Stimulated activated CD4-positive, alpha-beta T cell treated with anti-CD3 and anti-CD28 coated beads, Interleukin-12 subunit alpha, Interleukin-12 subunit beta, amount 100 ng/mL, for 4 hours (primary cell): ENCODE data around the gene PCID2.

Experiments
- DNase-seq: peaks from one replicate; pipeline ENCODE4 v3.0.0-alpha.2; 2020

PCID2 gene

GRCh38 chr13:113148407-113148806 lies 60.1 kb downstream of the PCID2 start:
- DNase-seq, result no peak

GRCh38 chr13:113147206-113147605 lies 61.3 kb downstream of the PCID2 start:
- no peak for DNase-seq

DNA sequence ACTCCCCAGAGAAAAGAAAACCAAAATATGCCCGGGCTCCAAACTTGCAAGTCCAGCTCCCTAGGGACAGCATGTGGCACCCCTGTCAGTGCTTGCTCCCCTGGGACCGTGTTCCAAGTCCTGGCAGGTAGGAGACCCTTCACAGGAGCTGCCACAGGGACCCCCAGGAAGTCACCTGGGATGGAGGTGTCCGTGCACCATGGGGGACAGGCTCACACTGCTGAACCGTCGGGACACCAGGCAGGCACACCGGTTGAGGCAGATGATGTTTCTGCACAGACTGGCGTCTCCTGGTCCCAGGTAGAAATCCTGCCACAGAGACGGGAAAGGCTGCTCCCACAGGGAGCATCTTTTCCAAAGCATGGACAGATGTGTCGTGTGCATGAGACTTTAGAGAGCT lies 61.7 kb downstream of the PCID2 start:
- no peak for DNase-seq

DNA sequence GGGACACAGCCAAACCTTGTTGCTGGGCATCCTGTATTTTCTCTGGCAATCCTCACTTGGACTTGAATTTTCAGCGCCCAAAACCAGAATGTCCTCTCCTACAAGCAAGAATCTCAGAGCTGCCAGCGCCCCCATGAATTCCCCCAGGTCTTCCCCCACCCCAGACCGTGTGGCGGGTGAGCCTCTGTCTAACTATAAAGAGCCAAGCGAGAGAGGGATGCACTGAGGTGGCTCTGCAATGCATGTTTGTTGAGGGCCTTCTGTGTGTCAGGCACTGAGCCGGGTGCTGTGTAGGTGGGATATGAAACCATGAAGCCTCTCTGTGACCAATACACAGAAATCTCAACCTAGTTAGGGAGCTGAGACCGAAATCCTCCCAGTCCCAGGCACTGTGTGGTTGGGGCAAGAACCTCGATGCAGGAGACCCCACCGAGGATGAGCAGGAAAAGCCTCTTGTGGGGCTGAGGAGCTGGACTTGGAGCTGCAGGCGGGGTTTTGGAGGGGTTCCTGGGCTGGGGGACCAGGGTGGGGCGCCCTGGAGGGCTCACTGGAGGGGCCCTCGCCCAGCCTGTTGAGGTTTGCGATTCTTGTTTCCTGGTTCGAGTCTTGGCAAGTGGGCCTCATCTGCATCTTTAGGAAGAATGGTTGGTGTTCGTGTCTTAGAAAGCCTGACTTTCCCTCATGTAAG lies 62.4 kb downstream of the PCID2 start:
- DNase-seq, result no peak

- peak; percentile 33 for DNase-seq
Measured at GRCh38 chr13:113145496-113145895, 63.0 kb downstream of the PCID2 start.

DNA sequence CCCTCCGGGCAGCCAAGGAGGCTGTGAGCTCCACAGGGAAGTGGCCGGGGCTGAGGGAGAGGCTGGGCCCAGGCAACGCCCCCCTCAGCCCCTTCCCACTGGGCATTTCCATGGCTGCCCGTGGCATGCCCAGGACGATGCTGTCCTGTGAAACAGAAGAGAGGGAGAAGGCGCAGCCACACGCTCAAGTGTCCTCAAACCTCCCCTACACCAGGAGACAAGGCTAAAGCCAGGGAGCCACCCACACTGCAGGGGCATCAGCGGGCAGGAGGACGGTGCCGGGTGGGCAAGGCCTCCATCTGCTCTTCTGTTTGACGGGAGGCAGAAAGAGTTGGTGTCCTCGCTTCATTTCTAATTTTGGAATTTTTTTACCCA lies 64.2 kb downstream of the PCID2 start:
- no peak for DNase-seq

DNA sequence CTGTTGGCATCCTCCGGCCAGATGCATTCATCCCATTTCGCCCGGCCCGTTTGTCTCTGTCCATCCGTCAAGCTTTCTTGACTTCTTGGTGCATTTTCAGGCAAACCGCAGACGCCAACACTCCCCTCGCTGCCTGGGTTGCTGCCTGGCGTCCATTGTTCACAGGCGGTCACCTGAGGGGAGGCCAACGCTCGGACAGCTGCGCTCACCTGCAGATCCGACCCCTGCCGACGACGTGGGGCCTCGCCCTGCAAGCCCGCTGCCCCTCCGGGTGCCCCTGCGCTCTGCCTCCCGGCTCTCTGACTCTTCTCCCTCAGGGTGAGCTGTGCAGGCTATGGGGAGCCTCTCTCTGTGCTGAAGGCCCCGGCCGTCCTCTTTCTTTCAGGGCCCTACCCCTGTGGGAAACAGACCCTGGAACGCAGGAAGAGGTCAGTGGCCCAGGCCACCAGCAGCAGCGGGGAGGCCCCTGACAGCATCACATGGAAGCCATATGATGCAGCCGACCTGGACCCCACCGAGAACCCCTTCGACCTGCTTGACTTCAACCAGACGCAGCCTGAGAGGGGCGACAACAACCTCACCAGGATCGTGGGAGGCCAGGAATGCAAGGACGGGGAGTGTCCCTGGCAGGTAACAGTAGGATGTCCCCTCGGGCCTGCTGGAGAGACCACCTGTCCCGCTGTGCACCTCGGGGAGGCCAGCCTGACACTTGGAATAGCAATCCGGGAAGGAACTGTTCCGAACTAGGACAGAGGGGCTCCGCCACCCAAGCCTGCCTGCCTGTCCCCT lies 64.8 kb downstream of the PCID2 start:
- no peak for DNase-seq

DNA sequence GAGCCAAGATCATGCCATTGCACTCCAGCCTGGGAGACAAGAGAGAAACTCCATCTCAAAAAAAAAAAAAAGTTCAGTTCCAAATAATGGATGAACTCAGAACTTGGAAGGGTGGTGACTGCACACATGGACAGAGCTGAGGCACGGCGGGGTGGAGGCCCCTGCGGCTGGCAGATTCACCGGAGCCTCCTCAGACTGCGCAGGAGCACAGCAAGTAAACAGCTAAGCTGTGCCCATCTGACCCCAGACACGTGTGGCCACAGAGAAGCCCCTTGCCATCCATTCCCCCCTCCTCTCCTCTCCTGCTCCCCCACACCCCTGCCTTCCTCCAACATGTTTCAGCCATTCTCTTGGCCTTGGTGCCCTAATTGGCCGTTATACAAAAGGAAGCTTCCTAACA lies 65.6 kb downstream of the PCID2 start:
- no peak for DNase-seq

- DNase-seq, result no peak
Measured at GRCh38 chr13:113141601-113141970, 66.9 kb downstream of the PCID2 start.

- no peak for DNase-seq
Measured at GRCh38 chr13:113140677-113141600, 67.5 kb downstream of the PCID2 start.

DNA sequence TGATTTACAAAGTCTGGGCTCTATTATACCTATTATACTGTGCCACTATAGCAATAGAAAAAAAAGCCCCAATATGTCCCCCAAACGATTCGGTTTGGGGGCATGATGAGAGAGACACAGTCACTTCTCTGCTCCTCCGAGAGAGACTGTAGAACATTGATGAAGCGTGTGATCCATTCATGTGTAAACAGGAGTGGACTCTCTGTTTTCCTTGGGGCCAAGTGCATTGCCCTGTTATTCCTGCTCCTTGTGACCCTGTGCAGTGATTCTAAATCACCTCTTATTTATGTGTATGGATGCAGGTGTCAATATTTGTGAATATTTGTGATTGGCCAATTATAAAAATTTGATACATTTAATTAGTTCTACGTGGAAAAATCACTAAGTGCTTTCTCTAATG lies 68.9 kb downstream of the PCID2 start:
- DNase-seq, result no peak

- no peak for DNase-seq
Measured at GRCh38 chr13:113138792-113139551, 69.5 kb downstream of the PCID2 start.

- DNase-seq, result no peak
Measured at GRCh38 chr13:113137691-113138298, 70.7 kb downstream of the PCID2 start.

GRCh38 chr13:113135281-113135760 lies 73.1 kb downstream of the PCID2 start:
- DNase-seq, result no peak

DNA sequence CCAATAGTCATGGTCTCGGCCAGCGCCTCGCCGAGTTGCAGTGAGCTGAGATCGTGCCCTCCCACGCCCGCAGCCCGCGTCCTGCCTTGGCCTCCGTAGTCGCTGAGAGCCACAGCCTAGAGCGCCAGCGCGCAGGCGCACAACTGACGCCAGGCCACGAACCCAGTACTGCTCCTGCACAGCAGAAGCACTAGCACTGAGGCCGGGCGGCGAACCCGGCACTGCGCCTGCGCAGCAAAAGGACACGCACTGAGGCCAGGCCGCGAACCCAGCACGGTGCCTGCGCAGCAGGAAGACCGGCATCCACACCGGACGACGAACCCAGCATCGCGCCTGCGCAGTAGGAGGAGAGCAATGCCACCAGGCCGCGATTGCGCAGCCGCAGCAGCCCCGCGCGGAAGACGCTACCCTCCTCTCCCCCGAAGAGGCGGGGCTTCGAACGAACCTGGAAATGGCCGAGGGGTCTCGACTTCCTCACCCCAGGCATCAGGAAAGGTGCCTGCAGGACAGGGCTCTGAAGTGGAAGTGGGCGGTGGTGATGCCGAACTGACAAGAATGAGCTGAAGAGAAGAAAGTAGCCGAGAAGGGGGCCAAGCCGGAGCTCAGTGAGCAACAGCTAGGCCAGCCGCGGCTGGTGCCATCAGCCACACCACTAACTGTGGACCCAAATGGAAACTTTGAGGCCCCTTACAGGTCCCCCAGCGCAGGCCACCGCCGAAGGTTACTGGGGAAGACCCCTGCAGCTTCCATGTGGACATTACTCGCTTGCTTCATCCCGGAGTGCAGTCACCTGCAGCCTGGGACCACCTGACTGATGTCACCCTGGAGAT lies 78.3 kb downstream of the PCID2 start:
- DNase-seq, result peak; percentile 46

DNA sequence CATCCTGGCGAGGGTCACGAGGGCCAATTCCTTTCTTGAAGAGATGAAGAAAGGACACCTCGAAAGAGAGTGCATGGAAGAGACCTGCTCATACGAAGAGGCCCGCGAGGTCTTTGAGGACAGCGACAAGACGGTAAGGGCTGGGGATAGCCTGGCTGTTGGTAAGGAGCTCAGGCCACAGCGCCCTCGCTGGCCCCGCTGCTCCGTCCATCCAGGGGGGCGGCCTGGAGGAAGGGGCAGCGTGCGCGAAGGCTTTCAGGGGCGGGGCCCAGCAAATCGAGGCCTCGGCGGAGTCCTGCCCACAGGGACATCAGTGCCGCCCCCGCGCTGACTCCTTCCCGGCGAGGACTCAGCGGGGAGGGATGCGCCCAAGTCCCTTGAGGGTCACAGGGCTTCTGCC lies 79.0 kb downstream of the PCID2 start:
- DNase-seq, result no peak
